SK-N-SH treated with all-trans-retinoic acid at 6 μM for 48 hours (cell line): Measurements from ENCODE around the gene ABCC9.

Experiments used
- ATAC-seq: fragments of 200-7000 bp; cut with Tn5 transposase; 3 replicates; pipeline ENCODE4 v1.9.1; 2020; ENCODE audit warnings: mild to moderate bottlenecking, moderate library complexity
- ARNTL ChIP-seq: fragments of 450-650 bp; formaldehyde crosslinking; IDR thresholded peaks from 2 replicates; pipeline ENCODE4 v1.5.0; 2020; ENCODE audit warnings: low read depth, mild to moderate bottlenecking, moderate library complexity, borderline replicate concordance
- BACH2 ChIP-seq: fragments of 250-450 bp; sonication (Bioruptor Pico); IDR thresholded peaks from 2 replicates; pipeline ENCODE4 v1.9.0; 2021; ENCODE audit warnings: mild to moderate bottlenecking, borderline replicate concordance
- CSDC2 ChIP-seq: fragments of 250-450 bp; sonication (Bioruptor Pico); IDR thresholded peaks from 2 replicates; pipeline ENCODE4 v1.5.0; 2020; ENCODE audit warnings: mild to moderate bottlenecking, moderate library complexity
- ESRRG ChIP-seq: fragments of 250-450 bp; sonication (Bioruptor Pico); IDR thresholded peaks from 2 replicates; pipeline ENCODE4 v1.6.1; 2021; ENCODE audit warnings: mild to moderate bottlenecking
- GLIS3 ChIP-seq: fragments of 250-450 bp; sonication (Bioruptor Pico); IDR thresholded peaks from 2 replicates; pipeline ENCODE4 v1.5.0; 2020; ENCODE audit warnings: mild to moderate bottlenecking, moderate library complexity
- ISL1 ChIP-seq: fragments of 250-450 bp; sonication (Bioruptor Pico); IDR thresholded peaks from 2 replicates; pipeline ENCODE4 v2.1.2; 2022; ENCODE audit warnings: mild to moderate bottlenecking, moderate library complexity
- OSR1 ChIP-seq: fragments of 250-450 bp; sonication (Bioruptor Pico); IDR thresholded peaks from 2 replicates; pipeline ENCODE4 v1.8.0; 2022; ENCODE audit warnings: moderate library complexity, mild to moderate bottlenecking, inconsistent platforms
- PPARA ChIP-seq: fragments of 250-450 bp; sonication (Bioruptor Pico); IDR thresholded peaks from 2 replicates; pipeline ENCODE4 v1.5.0; 2020; ENCODE audit warnings: mild to moderate bottlenecking, borderline replicate concordance
- RARB ChIP-seq: fragments of 250-450 bp; sonication (Bioruptor Pico); IDR thresholded peaks from 2 replicates; pipeline ENCODE4 v1.8.0; 2021; ENCODE audit warnings: mild to moderate bottlenecking, moderate library complexity
- SNAI2 ChIP-seq: fragments of 250-450 bp; sonication (Bioruptor Pico); IDR thresholded peaks from 2 replicates; pipeline ENCODE4 v1.5.0; 2020; ENCODE audit warnings: mild to moderate bottlenecking, moderate library complexity
- TCF4 ChIP-seq: fragments of 250-450 bp; sonication (Bioruptor Pico); IDR thresholded peaks from 2 replicates; pipeline ENCODE4 v1.8.0; 2021; ENCODE audit warnings: mild to moderate bottlenecking, moderate library complexity, borderline replicate concordance
- TOX ChIP-seq: fragments of 250-450 bp; sonication (Bioruptor Pico); IDR thresholded peaks from 2 replicates; pipeline ENCODE4 v1.8.0; 2021; ENCODE audit warnings: mild to moderate bottlenecking, moderate library complexity, borderline replicate concordance
- ZC3H10 ChIP-seq: fragments of 250-450 bp; sonication (Bioruptor Pico); IDR thresholded peaks from 2 replicates; pipeline ENCODE4 v1.5.1; 2021; ENCODE audit warnings: mild to moderate bottlenecking, moderate library complexity
- ZFP3 ChIP-seq: fragments of 250-450 bp; sonication (Bioruptor Pico); IDR thresholded peaks from 2 replicates; pipeline ENCODE4 v1.5.0; 2020; ENCODE audit warnings: mild to moderate bottlenecking, moderate library complexity
- ZFP30 ChIP-seq: fragments of 450-650 bp; formaldehyde crosslinking; IDR thresholded peaks from 2 replicates; pipeline ENCODE4 v1.5.0; 2022; ENCODE audit warnings: mild to moderate bottlenecking, moderate library complexity
- ZNF565 ChIP-seq: fragments of 450-650 bp; formaldehyde crosslinking; conservative IDR thresholded peaks from 2 replicates; pipeline ENCODE4 v1.5.0; 2020; ENCODE audit warnings: low read depth, mild to moderate bottlenecking, moderate library complexity
- ZNF8 ChIP-seq: fragments of 450-650 bp; formaldehyde crosslinking; IDR thresholded peaks from 2 replicates; pipeline ENCODE4 v1.5.0; 2020; ENCODE audit warnings: mild to moderate bottlenecking, moderate library complexity
- TF ChIP-seq, protein P1 (sequence below): fragments of 250-450 bp; sonication (Bioruptor Pico); IDR thresholded peaks from 2 replicates; pipeline ENCODE4 v1.8.0; 2021; ENCODE audit warnings: low read depth, mild to moderate bottlenecking, moderate library complexity, borderline replicate concordance
- TF ChIP-seq, protein P2 (sequence below): fragments of 250-450 bp; sonication (Bioruptor Pico); IDR thresholded peaks from 2 replicates; pipeline ENCODE4 v1.8.0; 2020; ENCODE audit warnings: mild to moderate bottlenecking, moderate library complexity, borderline replicate concordance
- TF ChIP-seq, protein P3 (sequence below): fragments of 250-450 bp; sonication (Bioruptor Pico); IDR thresholded peaks from 2 replicates; pipeline ENCODE4 v1.5.1; 2020; ENCODE audit warnings: low read depth, mild to moderate bottlenecking, moderate library complexity
- TF ChIP-seq, protein P4 (sequence below): fragments of 250-450 bp; sonication (Bioruptor Pico); IDR thresholded peaks from 2 replicates; pipeline ENCODE4 v1.5.1; 2021; ENCODE audit warnings: mild to moderate bottlenecking, moderate library complexity
- TF ChIP-seq, protein P5 (sequence below): fragments of 250-450 bp; sonication (Bioruptor Pico); IDR thresholded peaks from 2 replicates; pipeline ENCODE4 v1.5.0; 2020; ENCODE audit warnings: mild to moderate bottlenecking, moderate library complexity

ABCC9 gene

DNA sequence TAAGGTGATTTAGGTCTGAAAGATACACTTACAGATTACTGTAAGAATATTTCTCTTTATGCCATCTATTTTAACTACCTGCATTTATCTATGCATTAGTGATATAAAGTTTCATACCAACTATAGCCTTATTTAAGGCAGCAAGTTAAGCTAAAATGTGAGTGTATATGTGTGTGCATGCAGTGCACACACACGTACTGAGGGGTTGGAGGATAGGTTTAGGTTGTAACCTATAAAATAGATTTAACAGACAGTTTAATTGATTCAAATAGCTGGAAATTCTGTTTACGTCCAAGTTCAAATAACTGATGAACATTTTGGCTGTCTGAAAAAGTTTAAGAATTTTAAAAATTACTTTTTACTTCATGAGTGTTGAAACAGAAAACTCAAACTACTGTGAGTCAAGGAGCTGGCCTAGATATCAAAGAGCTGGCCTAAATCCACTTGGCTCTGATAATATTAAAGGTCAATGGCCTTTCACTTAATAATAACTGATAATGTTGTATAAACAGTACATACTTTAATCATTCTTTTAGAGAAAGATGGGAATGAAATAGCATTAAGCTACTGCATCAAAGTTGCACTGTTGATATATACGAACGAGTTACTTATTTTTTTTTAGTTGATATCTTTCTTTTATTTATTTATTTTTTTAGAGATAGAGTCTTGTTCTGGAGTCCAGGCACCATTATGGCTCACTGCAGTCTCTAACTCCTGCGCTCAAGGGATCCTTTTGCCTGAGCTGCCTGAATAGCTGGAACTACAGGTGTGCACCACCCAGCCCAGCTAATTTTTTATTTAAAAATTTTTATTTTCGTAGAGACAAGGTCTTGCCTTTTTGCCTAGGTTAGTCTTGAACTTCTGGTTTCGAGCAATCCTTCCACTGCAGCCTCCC is 152.9 kb downstream of the ABCC9 start:
- no peak for TF ChIP-seq RARB
- no peak for TF ChIP-seq TCF4 (CRISPR knock-in tag)
- no peak for TF ChIP-seq ZFP30 (CRISPR knock-in tag)
- TF ChIP-seq, protein P1, sequence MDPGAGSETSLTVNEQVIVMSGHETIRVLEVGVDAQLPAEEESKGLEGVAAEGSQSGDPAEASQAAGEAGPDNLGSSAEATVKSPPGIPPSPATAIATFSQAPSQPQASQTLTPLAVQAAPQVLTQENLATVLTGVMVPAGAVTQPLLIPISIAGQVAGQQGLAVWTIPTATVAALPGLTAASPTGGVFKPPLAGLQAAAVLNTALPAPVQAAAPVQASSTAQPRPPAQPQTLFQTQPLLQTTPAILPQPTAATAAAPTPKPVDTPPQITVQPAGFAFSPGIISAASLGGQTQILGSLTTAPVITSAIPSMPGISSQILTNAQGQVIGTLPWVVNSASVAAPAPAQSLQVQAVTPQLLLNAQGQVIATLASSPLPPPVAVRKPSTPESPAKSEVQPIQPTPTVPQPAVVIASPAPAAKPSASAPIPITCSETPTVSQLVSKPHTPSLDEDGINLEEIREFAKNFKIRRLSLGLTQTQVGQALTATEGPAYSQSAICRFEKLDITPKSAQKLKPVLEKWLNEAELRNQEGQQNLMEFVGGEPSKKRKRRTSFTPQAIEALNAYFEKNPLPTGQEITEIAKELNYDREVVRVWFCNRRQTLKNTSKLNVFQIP (CRISPR knock-in tag), result no peak
- no peak for TF ChIP-seq TOX (CRISPR knock-in tag)
- TF ChIP-seq ZC3H10 (CRISPR knock-in tag), result no peak
- no peak for TF ChIP-seq CSDC2
- no peak for TF ChIP-seq GLIS3 (CRISPR knock-in tag)
- no peak for TF ChIP-seq ARNTL (CRISPR knock-in tag)
- TF ChIP-seq, protein P2, sequence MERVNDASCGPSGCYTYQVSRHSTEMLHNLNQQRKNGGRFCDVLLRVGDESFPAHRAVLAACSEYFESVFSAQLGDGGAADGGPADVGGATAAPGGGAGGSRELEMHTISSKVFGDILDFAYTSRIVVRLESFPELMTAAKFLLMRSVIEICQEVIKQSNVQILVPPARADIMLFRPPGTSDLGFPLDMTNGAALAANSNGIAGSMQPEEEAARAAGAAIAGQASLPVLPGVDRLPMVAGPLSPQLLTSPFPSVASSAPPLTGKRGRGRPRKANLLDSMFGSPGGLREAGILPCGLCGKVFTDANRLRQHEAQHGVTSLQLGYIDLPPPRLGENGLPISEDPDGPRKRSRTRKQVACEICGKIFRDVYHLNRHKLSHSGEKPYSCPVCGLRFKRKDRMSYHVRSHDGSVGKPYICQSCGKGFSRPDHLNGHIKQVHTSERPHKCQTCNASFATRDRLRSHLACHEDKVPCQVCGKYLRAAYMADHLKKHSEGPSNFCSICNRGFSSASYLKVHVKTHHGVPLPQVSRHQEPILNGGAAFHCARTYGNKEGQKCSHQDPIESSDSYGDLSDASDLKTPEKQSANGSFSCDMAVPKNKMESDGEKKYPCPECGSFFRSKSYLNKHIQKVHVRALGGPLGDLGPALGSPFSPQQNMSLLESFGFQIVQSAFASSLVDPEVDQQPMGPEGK (CRISPR knock-in tag), result no peak
- no peak for TF ChIP-seq OSR1 (CRISPR knock-in tag)
- no peak for TF ChIP-seq ESRRG
- TF ChIP-seq PPARA (CRISPR knock-in tag), result no peak
- TF ChIP-seq, protein P3, sequence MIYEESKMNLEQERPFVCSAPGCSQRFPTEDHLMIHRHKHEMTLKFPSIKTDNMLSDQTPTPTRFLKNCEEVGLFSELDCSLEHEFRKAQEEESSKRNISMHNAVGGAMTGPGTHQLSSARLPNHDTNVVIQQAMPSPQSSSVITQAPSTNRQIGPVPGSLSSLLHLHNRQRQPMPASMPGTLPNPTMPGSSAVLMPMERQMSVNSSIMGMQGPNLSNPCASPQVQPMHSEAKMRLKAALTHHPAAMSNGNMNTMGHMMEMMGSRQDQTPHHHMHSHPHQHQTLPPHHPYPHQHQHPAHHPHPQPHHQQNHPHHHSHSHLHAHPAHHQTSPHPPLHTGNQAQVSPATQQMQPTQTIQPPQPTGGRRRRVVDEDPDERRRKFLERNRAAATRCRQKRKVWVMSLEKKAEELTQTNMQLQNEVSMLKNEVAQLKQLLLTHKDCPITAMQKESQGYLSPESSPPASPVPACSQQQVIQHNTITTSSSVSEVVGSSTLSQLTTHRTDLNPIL (CRISPR knock-in tag), result no peak
- TF ChIP-seq BACH2 (CRISPR knock-in tag), result no peak
- no peak for TF ChIP-seq ZNF8 (CRISPR knock-in tag)
- TF ChIP-seq ISL1 (CRISPR knock-in tag), result no peak
- TF ChIP-seq, protein P4, sequence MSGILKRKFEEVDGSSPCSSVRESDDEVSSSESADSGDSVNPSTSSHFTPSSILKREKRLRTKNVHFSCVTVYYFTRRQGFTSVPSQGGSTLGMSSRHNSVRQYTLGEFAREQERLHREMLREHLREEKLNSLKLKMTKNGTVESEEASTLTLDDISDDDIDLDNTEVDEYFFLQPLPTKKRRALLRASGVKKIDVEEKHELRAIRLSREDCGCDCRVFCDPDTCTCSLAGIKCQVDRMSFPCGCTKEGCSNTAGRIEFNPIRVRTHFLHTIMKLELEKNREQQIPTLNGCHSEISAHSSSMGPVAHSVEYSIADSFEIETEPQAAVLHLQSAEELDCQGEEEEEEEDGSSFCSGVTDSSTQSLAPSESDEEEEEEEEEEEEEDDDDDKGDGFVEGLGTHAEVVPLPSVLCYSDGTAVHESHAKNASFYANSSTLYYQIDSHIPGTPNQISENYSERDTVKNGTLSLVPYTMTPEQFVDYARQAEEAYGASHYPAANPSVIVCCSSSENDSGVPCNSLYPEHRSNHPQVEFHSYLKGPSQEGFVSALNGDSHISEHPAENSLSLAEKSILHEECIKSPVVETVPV, result no peak
- no peak for TF ChIP-seq ZFP3 (CRISPR knock-in tag)
- no peak for TF ChIP-seq ZNF565
- no peak for ATAC-seq

DNA sequence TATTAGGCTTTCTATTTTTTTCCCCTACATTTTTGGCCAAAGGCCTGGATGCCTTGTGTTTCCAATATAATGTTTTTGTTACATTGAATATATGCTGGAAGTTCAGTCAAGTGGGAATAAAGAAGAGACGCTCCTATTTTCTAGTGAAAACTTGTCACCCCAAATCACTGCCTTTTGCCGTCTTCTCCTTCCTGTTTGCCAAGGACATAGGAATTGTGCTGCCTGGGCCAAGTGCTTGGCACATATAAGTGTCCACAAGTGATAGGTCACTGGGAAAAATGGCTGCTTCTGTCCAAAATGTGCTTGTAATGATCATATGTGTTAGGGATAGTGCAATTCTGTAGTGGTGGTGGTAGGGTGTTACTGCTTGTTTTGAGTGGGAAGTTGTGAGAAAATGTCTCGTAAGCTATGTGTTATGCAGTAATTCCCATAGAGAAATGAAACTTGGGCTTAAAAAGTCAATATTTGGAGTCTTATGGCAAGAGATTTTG is 155.1 kb downstream of the ABCC9 start:
- ATAC-seq, result no peak
- TF ChIP-seq ZFP30 (CRISPR knock-in tag), result no peak
- TF ChIP-seq SNAI2, result no peak
- TF ChIP-seq PPARA (CRISPR knock-in tag), result no peak
- TF ChIP-seq CSDC2, result no peak
- no peak for TF ChIP-seq ZC3H10 (CRISPR knock-in tag)
- no peak for TF ChIP-seq BACH2 (CRISPR knock-in tag)
- TF ChIP-seq, protein P3 (CRISPR knock-in tag), result no peak
- no peak for TF ChIP-seq RARB
- TF ChIP-seq, protein P1 (CRISPR knock-in tag), result no peak
- TF ChIP-seq, protein P2 (CRISPR knock-in tag), result no peak
- TF ChIP-seq, protein P5, sequence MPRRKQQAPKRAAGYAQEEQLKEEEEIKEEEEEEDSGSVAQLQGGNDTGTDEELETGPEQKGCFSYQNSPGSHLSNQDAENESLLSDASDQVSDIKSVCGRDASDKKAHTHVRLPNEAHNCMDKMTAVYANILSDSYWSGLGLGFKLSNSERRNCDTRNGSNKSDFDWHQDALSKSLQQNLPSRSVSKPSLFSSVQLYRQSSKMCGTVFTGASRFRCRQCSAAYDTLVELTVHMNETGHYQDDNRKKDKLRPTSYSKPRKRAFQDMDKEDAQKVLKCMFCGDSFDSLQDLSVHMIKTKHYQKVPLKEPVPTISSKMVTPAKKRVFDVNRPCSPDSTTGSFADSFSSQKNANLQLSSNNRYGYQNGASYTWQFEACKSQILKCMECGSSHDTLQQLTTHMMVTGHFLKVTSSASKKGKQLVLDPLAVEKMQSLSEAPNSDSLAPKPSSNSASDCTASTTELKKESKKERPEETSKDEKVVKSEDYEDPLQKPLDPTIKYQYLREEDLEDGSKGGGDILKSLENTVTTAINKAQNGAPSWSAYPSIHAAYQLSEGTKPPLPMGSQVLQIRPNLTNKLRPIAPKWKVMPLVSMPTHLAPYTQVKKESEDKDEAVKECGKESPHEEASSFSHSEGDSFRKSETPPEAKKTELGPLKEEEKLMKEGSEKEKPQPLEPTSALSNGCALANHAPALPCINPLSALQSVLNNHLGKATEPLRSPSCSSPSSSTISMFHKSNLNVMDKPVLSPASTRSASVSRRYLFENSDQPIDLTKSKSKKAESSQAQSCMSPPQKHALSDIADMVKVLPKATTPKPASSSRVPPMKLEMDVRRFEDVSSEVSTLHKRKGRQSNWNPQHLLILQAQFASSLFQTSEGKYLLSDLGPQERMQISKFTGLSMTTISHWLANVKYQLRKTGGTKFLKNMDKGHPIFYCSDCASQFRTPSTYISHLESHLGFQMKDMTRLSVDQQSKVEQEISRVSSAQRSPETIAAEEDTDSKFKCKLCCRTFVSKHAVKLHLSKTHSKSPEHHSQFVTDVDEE, result no peak
- no peak for TF ChIP-seq OSR1 (CRISPR knock-in tag)
- TF ChIP-seq TOX (CRISPR knock-in tag), result no peak
- TF ChIP-seq ZFP3 (CRISPR knock-in tag), result no peak
- TF ChIP-seq GLIS3 (CRISPR knock-in tag), result no peak
- no peak for TF ChIP-seq ZNF565
- TF ChIP-seq ESRRG, result no peak
- TF ChIP-seq ISL1 (CRISPR knock-in tag), result no peak
